ENCODE measurements around the gene VRK1.

VRK1 gene

DNA sequence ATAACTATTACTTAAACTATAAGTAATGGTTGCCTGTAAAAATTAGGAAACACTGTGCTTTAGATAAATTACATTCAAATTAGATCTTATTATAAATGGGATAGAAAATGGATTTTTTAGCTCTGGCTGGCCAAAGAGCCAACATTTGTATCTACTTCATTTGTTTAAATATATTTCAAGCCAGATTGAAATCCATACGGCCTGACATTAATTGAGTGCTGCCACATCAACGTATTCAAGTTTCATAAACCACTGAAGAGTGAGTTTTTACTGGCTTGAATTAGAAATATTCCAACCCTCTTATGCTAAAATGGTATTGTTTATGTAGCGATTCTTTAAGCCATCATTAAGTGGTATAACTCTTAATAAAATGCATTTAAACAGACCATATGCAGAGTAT, 133.3 kb downstream of the VRK1 start:
- H3K79me2 ChIP-seq (ENCODE audit: insufficient read depth, low read depth): no peaks in the 10 kb centered on the region
- no peaks in the 10 kb centered on the region for H3K4me1 ChIP-seq (ENCODE audit: low read depth, poor library complexity, severe bottlenecking)
- H3K4me2 ChIP-seq: no peak overlapping the region
- no peaks in the 10 kb centered on the region for H3K27me3 ChIP-seq (ENCODE audit: insufficient read depth, low read depth)
- no peaks in the 10 kb centered on the region for H3K36me3 ChIP-seq (ENCODE audit: insufficient read depth)
- TF ChIP-seq, protein P1, sequence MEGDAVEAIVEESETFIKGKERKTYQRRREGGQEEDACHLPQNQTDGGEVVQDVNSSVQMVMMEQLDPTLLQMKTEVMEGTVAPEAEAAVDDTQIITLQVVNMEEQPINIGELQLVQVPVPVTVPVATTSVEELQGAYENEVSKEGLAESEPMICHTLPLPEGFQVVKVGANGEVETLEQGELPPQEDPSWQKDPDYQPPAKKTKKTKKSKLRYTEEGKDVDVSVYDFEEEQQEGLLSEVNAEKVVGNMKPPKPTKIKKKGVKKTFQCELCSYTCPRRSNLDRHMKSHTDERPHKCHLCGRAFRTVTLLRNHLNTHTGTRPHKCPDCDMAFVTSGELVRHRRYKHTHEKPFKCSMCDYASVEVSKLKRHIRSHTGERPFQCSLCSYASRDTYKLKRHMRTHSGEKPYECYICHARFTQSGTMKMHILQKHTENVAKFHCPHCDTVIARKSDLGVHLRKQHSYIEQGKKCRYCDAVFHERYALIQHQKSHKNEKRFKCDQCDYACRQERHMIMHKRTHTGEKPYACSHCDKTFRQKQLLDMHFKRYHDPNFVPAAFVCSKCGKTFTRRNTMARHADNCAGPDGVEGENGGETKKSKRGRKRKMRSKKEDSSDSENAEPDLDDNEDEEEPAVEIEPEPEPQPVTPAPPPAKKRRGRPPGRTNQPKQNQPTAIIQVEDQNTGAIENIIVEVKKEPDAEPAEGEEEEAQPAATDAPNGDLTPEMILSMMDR (conservative IDR thresholded peaks at IDR 0.05; ENCODE audit: low read depth, low read length): no peak
- H4K20me1 ChIP-seq (ENCODE audit: insufficient read depth): no peaks in the 10 kb centered on the region
- no peak overlapping the region for H3K9ac ChIP-seq
- H3K4me3 ChIP-seq (IDR thresholded peaks at IDR 0.05; ENCODE audit: insufficient read depth, low read depth, low read length): no peak overlapping the region
- H2AFZ ChIP-seq (ENCODE audit: low read depth): no peak overlapping the region
- H3K27ac ChIP-seq: no peak overlapping the region

Measured in KMS-11 (cell line).